ENCODE results near the gene ITPK1. TPM values are rescaled to one million over a fixed set of nuclear protein-coding genes. Genes with fewer than 3 reads are reported as not detected.

ITPK1 gene
- total RNA-seq = 12.7 and 24.3 TPM in 2 replicates

GRCh38 chr14:93115821-93116675 lies at the start of gene ITPK1:
ITPK1 (minus strand) TSS chr14:93115925; CDS start chr14:93115163, 762 bp downstream.

GRCh38 chr14:92922883-92923743 lies 192.6 kb downstream of the ITPK1 start, which contains the start of gene CHGA:
CHGA (plus strand) TSS chr14:92923150; CDS start chr14:92923360, 210 bp downstream.

Other genes starting within 250 kb of the ITPK1 start
- gene CHGA, start 192.8 kb downstream of the ITPK1 start, total RNA-seq = not detected in 2 replicates
- 21.4 and 25.8 TPM in 2 replicates for gene MOAP1, start 69.0 kb upstream of the ITPK1 start, total RNA-seq
- 12.7 and 16.3 TPM in 2 replicates for gene LYSET, start 69.4 kb upstream of the ITPK1 start, total RNA-seq
- gene GON7, start 91.1 kb upstream of the ITPK1 start, total RNA-seq = 22.1 and 27.7 TPM in 2 replicates
- gene UBR7, start 91.3 kb upstream of the ITPK1 start, total RNA-seq = 32.5 and 35.6 TPM in 2 replicates
- gene BTBD7, start 217.1 kb upstream of the ITPK1 start, total RNA-seq = 23.1 and 27.9 TPM in 2 replicates
- gene COX8C, start 231.3 kb upstream of the ITPK1 start, total RNA-seq = not detected in 2 replicates

All from epithelial cell of umbilical artery (primary cell).